ENCODE measurements around the gene NSG1. TPM values are rescaled to one million over a fixed set of nuclear protein-coding genes. Genes with fewer than 3 reads are reported as not detected.

NSG1 gene
- total RNA-seq, 1 experiment from 2014 or later = not detected

- DNase-seq (ENCODE audit: low read depth) = peak; percentile 5
Measured at GRCh38 chr4:4395849-4396627, 9.1 kb downstream of the NSG1 start.

- no peak for DNase-seq (ENCODE audit: low read depth)
Measured at GRCh38 chr4:4396628-4397440, 9.9 kb downstream of the NSG1 start.

GRCh38 chr4:4397441-4397819 lies 10.5 kb downstream of the NSG1 start:
- no peak for DNase-seq (ENCODE audit: low read depth)

- no peak for DNase-seq (ENCODE audit: low read depth)
Measured at GRCh38 chr4:4398430-4398829, 11.5 kb downstream of the NSG1 start.

GRCh38 chr4:4401036-4401435 lies 14.1 kb downstream of the NSG1 start:
- DNase-seq (ENCODE audit: low read depth) = no peak

- peak; percentile 59 for DNase-seq (ENCODE audit: low read depth)
Measured at GRCh38 chr4:4402966-4403365, 16.1 kb downstream of the NSG1 start.

GRCh38 chr4:4405358-4405962 lies 18.6 kb downstream of the NSG1 start:
- no peak for DNase-seq (ENCODE audit: low read depth)

- DNase-seq (ENCODE audit: low read depth) = no peak
Measured at GRCh38 chr4:4406455-4407298, 19.8 kb downstream of the NSG1 start.

GRCh38 chr4:4407299-4408131 lies 20.6 kb downstream of the NSG1 start:
- DNase-seq (ENCODE audit: low read depth) = no peak

GRCh38 chr4:4408132-4408523 lies 21.2 kb downstream of the NSG1 start:
- DNase-seq (ENCODE audit: low read depth) = no peak

GRCh38 chr4:4408576-4409335 lies 21.9 kb downstream of the NSG1 start:
- no peak for DNase-seq (ENCODE audit: low read depth)

GRCh38 chr4:4409416-4410115 lies 22.7 kb downstream of the NSG1 start:
- DNase-seq (ENCODE audit: low read depth) = no peak

GRCh38 chr4:4410271-4410670 lies 23.4 kb downstream of the NSG1 start:
- no peak for DNase-seq (ENCODE audit: low read depth)

- no peak for DNase-seq (ENCODE audit: low read depth)
Measured at GRCh38 chr4:4411906-4412305, 25.0 kb downstream of the NSG1 start.

GRCh38 chr4:4412641-4413372 lies 25.9 kb downstream of the NSG1 start:
- DNase-seq (ENCODE audit: low read depth) = no peak

GRCh38 chr4:4413373-4413725 lies 26.4 kb downstream of the NSG1 start:
- no peak for DNase-seq (ENCODE audit: low read depth)

GRCh38 chr4:4413806-4414205 lies 26.9 kb downstream of the NSG1 start:
- no peak for DNase-seq (ENCODE audit: low read depth)

GRCh38 chr4:4415107-4415805 lies 28.4 kb downstream of the NSG1 start:
- no peak for DNase-seq (ENCODE audit: low read depth)

Measured in RPMI7951 (cell line).